Inflammatory macrophage treated with lipopolysaccharide for 1 hour (primary cell): ENCODE measurements around the gene IFI30.

Experiments
- DNase-seq, 2 donors: peaks; one replicate each; pipeline ENCODE4 v3.0.0-alpha.2; 2020 to 2022

IFI30 gene

DNA sequence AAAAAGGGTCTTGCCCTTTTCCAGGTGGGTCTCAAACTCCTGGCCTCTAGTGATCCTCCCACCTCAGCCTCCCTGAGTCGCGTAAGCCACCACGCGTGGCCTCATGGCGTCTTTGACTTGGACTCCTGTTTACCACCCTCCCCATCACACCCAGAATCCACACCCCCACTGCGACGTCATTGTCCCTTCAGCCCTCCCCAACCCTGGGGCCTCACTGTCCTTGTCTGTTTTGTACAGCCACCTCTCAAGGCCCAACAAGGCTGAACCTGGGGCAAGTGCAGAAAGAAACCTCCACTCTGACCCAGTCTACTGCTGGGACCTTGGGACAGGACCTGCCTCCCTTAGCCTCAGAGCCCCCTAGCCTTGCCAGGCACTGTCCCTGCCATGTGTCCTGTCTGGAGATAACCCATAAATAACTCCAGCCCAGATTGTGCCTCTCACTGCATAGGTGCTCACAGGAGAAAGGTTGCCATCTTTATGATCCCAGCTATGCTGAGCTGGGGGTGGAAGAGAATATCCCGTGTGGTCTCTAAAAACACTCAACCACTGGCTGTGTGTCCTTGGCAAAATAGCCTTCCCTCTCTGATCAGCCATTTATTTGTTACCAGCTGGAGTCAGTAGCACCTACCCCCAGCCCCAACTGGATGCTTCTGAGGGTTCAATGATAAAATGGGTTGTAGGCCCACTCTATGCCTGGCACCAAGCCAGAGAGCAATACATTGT lies 1.8 kb upstream of the IFI30 start:
- DNase-seq = no peak

DNA sequence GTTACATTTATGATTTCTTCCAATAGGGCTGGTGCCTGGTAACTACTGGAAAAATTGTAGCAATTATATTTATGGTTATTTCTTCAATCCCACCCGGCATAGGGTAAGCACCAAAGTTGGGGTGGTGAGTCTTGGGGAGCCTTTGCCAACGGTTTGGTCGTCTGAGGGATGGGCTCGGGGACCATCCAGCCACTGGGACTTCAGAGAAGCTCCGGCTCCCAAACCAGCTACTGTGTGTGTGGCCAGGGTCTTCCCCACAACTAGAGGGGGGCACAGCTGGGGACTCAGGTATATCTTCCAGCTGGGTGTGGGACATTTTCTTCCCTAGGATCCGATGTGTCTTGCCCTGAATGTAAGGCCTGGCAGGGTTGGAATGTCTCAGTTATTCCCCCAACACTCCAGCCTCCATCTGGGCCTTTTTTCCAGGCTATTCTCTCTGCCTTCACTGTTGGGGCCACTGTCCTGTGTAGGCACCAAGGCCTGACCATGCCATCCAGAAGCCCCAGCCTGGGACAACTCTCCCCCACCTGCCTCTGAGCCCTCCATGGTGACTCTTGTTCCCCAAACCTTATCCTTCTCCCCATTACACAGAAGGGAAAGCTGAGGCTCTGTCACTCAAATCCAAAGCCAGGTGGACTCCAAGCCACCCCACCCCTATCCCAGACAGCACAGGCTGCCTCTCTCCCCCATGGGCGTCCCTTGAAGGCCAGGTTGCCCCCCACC lies 1.1 kb upstream of the IFI30 start:
- no peak for DNase-seq

DNA sequence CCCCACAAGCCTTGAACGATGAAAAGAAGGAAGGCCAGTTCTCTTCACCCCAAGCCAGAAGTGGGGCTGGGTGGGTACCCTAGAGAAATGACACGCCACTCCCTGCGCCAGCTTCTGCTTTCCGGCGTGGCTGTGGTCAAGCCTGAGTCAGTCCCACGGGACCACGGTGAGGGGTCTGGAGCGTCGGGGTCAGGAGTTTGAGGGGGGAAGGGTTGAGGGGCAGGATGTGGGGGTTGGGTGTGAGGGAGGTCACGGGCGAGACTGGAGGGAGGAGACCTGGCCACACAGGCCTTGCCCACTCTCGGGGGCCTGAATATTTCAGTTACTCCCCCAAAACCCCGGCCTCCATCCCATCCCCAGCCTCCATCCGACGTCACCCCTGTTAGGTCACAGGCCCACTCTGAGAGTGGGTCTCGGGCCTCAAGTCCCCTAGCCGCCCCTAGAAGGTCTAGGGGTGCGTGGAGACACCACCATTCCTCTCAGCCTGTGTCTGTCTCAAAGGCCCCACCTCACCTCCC lies 500 bp upstream of the IFI30 start:
- peak; percentile 81 to 88 for DNase-seq

DNA sequence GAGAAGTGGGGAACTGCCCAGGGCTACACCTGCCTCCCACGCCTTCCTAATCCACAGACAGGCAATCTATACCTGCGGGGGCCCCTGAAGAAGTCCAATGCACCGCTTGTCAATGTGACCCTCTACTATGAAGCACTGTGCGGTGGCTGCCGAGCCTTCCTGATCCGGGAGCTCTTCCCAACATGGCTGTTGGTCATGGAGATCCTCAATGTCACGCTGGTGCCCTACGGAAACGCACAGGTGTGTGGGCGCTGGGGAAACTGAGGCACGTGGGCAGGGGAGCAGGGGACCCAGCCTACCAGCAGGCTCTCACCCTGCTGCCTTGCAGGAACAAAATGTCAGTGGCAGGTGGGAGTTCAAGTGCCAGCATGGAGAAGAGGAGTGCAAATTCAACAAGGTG lies 1.4 kb downstream of the IFI30 start:
- DNase-seq = no peak

DNA sequence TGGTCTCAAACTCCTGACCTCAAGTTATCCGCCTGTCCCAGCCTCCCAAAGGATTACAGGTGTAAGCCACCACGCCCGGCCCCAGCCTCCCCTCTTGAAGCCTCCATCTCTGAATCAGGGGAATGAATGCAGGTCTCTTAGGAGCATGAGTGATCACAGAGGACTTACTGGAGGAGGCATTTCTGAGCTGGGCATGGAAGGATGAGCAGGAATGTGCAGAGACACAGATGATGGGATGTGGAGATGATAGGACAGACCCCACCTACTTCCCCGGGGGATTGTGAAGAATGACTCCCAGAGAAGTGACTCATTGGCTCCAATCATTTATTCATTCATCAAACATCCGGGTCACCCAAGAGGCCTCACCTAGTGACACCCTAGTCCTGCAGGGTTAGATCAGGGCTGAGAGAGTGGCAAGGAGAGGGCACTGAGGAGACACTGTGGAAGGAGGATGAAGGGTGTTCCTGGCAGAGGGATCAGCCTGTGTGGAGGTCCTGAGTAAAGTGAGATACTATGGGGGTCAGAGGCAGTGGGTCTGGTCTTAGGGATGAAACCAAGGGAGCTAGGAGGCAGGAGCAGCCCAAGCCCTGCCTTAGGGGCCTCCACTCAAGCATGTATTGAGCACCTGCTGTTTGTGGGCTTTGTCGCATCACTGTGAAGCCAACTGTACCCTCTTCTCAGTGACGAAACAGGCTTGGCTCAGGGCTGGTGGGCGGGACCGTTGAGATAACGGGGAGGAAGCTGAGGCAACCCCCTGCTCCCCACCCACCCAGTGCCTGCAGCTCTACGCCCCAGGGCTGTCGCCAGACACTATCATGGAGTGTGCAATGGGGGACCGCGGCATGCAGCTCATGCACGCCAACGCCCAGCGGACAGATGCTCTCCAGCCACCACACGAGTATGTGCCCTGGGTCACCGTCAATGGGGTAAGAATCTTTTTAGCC lies 3.0 kb downstream of the IFI30 start:
- DNase-seq = peak; percentile 39 to 57

DNA sequence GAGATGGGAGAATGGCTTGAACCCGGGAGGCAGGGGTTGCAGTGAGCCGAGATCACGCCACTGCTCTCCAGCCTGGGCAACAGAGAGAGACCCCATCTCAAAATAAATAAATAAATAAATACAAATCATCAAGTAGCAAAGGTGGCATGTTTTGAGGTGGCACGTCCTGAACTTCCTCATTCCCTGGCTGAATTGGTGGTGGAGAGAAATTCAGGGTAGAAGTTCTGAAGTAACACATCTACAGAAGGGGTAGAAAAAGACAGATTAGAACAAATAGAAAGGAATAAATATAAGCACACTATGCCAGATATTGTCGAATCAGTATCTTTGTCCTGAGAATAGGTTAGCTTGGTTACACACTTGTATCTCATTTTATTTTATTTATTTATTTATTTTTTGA lies 6.3 kb downstream of the IFI30 start:
- no peak for DNase-seq

DNA sequence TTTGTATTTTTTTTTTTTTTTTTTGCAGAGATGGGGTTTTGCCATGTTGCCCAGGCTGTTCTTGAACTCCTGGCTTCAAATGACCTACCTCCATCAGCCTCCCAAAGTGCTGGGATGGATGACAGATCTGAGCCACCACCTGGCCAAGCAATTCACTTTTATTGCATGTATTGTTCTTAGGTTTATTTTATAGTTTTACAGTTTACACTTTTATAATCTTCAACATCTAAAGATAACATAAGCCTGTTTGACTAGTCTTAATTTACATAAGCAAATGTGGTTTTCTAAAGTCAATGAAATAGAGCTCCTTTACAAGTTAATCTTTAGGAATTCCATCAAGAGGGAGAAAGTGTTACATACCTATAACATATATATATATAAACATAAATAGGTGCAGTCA lies 9.9 kb downstream of the IFI30 start:
- no peak for DNase-seq

DNA sequence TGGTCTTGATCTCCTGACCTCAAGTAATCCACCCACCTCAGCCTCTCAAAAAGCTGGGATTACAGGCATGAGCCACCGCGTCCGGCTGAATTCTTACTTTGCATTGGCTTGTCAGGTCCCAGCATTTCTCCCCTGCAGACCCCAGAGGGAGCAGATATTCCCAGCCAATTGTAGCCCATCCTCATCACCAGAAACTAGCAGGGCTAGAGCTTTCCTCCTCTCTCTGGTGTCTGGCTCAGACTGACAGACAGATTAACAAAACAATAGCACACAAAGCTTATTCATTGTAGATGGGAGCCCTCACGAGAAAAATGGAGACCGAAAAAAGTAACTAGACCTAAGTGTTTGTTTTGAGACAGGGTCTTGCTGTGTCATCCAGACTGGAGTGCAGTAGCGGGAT lies 11.9 kb downstream of the IFI30 start:
- no peak for DNase-seq

DNA sequence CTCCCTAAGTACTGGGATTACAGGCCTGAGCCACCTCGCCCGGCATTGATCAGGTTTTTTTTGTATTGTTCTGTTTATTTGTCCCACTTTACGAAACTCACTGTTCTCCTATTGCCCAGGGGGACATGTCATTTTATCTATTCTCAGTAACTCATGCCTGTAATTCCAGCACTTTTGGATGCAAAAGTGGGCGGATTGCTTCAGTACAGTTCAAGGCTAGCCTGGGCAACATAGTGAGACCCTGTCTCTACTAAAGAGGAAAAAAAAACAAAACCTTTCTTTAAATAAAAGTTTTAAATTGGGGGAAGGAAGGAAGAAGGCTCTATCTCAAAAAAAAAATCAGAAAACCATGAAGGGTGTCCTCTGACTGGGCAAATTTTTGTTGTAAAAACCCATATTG lies 16.7 kb downstream of the IFI30 start:
- DNase-seq = no peak

DNA sequence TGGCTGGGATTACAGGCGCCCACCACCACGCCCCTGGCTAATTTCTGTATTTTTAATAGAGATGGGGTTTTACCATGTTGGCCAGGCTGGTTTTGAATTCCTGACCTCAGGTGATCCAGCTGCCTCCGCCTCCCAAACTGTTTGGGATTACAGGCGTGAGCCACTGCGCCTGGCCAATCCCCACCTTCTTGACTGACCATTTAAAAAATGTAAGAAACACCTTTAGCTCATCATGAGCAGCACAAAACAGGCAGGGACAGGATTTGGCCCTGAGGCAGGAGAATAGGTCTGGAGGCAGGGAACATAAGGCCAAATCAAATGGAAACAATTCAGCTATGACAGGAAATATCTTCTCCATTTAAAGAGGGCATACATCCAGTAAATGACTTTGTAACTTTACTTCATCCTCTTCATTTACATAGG lies 18.0 kb downstream of the IFI30 start:
- DNase-seq = no peak

DNA sequence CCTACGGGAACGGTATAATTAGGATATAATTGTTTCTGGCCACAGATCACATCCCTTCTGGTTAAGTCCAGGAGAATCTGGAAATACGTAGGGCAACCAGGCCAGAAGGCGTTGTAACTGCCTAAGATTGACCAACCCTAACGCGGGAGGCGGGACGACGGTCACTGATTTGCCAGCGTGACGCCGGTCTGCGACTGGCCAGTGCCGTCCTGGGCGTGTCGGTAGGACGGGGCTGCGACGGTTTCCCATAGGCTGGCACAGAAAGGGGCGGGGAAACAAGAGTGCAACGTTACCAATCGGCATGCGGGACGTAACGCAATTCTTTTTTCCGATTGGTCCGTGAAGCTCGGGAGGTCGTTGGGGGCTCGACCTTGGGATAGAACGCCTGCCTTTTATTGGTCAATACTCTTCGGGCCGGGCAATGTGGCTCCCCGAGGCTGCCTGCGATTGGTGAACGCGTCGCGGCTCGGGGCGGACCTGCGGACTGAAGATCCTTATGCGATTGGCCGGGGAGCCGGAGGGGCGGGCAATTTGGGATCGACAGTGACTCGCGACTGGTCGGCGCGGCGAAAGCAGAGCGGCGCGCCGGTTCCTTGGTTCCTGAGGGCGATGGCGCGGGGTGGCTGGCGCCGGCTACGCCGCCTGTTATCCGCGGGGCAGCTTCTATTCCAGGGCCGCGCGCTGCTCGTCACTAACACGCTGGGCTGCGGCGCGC lies 19.2 kb downstream of the IFI30 start, which contains the start of gene MPV17L2:
MPV17L2 (plus strand) TSS at position 546 of the 715 bp plus-strand sequence; CDS start at position 610, 64 bp downstream.
- DNase-seq = peak; percentile 99 to 100

DNA sequence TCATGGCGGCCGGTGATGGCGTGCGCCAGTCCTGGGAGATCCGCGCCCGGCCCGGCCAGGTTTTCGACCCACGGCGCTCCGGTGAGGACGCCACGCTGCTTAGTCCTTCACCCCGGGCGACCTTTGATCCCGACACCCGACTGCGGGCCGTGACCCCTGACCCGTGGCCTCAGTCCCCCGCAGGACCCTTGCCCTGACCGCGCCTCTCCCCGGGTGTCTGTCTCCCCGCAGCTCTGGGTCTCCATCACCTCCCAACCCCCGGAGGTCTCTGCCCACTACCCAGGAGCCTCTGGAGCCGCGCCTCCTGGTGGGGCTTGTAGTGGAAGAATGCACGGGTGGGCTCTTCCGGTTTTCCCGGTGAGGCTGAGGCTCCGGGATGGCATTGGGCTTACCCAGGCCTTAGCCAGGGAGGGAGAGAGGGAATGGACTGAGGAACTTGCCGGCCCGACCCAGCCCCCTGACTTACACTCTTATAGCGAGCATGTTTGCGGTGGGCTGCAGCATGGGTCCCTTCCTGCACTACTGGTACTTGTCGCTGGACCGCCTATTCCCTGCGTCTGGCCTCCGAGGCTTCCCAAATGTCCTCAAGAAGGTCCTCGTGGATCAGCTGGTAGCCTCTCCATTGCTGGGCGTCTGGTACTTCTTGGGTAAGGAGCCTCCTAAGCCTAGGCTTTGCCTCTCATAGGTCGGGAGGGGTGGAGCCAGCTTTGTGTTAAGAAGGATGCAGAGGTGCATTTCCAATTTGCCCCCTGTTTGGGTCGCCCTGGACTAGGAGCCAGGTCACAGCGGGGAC lies 20.0 kb downstream of the IFI30 start:
- DNase-seq = no peak

DNA sequence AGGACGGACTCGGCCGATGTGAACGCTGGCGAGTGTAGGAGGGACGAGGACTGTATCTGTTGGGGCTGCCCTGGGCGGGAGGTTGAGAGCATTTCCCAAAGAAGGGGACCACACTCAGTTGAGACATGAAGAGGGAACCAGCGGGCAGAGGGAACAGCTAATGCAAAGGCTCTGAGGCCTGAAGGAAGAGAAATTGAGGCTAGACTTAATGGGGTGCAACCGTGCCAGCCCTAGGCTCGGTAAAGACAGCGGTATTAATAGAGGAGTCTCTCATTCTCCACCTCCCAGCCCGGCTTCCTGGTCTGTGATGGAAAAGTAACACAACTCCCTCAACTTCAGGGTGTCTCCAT lies 20.5 kb downstream of the IFI30 start:
- DNase-seq = no peak

DNA sequence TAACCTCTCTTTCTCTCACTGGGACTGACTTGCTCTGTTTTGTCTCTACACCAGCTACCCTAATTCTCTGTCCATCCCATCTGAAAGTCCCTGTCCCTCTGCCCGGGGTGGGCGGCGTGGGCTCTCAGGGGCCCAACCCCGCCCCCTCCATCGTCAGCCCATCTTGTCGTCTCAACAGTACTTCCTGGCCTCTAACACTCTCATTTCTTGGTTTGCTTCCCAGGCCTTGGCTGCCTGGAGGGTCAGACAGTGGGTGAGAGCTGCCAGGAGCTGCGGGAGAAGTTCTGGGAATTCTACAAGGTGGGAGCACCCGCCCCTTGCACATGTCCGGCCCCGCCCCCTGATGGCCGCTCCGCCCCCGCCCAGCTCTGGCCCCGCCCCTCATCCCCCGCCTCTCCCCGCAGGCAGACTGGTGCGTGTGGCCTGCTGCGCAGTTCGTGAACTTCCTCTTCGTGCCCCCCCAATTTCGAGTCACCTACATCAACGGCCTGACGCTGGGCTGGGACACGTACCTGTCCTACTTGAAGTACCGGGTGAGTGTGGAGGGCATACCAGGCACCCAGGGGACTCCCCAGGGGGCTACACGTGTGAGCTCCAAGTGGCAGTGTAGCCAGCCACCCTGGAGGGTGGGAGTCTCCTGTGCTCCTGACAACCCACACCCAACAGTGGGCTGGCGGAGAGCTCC lies 21.1 kb downstream of the IFI30 start:
- DNase-seq = no peak

DNA sequence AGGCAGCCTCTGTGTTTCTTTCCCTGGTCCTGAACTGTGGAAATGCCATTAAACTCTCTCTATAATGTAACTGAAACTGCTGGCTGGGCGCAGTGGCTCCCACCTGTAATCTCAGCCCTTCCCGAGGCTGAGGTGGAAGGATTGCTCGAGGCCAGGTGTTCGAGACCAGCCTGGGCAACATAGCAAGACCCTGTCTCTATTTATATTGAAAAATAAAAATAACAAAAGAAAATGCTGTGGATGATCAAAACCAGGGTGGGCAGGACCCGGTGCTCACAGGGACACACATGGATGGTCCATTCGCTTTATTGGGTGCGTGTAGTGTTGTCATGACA lies 22.9 kb downstream of the IFI30 start:
- DNase-seq = no peak

DNA sequence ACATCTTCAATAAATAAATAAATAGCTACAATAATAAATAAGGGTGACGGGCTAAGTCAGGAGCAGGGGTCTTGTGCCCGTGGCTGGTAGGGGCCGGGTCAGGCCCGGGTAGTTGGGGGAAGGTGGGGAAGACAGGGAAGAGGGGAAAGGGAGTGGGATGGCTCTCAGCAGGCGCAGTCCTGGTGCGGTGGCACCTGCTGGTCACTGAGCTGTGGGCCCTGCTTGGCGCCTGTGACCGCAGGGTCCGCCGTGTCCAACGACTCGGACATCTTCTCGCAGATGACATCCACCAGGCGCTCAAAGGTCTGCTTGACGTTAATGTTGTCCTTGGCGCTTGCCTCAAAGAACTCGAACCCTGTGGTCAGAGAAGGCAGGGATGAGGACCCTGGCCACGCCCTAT lies 23.7 kb downstream of the IFI30 start:
- no peak for DNase-seq

DNA sequence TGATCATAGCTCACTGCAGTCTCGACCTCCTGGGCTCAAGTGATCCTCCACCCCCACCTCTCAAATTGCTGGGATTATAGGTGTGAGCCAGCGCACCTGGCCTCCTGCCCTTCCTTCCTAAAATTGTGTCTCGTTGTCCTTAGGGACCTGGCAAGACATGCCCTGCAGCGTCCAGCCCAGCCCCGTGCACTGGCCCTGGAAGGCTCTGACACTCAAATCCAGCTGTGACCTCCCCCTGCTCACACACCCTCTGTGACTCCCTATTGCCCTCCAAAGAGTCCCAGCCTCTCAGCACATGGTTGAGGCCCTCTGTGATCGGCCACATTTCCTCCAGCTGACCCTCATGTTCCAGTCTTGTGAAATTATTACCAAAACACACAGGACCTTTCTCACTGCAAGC lies 24.3 kb downstream of the IFI30 start:
- no peak for DNase-seq

DNA sequence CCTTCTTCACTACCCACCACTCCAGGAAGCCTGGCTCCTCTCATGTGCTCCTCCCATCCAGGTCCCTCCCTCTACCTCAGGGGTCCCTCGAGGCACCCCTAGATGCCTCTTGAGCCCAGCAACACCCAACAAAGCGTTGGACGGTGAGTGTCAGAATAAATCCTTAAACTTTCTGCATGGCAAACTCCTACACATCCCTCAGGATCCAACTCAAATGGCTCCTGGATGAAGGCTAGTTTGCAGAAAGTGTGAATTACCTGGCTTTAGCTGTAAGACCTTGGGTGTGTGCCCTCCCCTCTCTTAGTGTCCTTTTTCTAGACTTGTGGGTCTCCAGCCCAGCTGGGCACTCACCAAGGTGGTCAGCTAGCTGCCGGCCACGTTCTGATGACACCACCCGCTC lies 24.8 kb downstream of the IFI30 start:
- no peak for DNase-seq

DNA sequence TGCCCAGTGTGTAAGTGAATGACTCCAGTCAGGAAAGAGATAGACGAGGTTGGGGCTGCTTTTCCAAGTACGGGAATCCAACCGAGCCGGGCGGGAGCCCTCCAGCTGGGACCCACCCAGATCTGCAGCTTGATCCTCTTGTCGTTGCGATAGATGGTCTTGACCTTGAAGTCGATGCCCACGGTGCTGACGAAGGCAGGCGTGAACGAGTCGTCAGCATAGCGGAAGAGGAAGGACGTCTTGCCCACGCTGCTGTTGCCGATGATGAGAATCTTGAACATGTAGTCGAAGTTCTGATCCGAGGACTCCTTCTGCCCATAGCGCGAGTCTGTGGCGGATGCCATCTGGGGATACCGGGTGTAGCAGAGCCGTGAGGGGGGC lies 28.8 kb downstream of the IFI30 start:
- peak in 1 of 2 donors; percentile 23 for DNase-seq

DNA sequence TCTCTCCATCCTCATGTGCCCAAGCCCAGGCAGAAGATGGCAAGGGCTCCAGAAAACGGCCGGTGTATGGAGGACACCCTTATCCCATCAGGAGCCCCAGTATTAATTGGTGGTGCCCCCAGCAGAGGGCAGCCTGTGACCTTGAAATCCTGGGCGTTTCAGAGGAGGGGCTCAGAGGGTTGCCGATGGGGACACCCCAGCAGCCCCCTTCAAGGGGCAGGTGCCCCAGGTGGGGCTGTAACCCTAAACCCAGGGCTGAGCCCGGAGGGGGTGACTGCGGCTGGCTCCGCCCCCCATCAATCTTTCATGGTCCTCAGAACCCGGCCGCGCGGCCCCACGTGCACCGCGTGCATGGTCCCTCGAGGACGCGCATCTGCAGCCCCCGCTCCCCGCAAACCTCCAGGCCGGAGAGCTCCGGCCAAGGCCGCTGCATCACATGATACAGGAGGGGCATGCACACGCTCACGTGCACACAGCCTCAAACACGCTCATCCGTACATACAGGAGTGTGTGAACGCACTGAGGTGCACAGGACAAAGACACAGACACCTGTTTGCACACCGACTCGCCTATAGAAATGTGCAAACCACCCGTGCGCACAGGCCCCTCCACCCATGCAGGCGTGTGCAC lies 29.3 kb downstream of the IFI30 start:
- no peak for DNase-seq

DNA sequence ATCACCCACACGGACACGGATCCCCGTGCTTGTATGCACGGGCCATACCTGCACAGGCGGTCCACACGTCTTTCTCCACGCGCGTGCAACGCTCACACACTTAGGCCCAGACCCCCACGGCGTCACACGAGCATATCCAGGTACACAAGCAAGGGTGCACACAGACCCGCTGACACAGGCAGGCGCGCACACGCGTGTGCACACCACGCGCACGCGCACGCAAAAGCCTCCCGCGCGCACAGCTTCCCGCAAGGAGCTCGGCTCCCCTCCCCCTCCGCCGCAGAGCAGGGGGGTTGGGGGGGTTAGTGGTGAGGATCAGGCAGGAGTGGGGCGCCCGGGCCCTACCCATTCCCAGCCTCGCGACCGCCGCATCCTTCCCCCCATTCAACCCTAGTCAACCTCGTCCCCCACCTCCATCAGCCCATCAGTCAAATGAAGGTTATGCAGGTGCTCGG lies 29.8 kb downstream of the IFI30 start:
- DNase-seq = no peak
